HG03439 (cell line): ENCODE data around the gene AK3.
"Not testable (repeated sequence)": the region's sequence is repeated elsewhere in the genome, so short reads cannot be mapped to it uniquely, and the experiment has no call there.

Source experiments
- ATAC-seq: cut with Tn5 transposase; IDR thresholded peaks from one replicate; pipeline ENCODE4 v1.9.1; 2021; ENCODE audit warnings: mild to moderate bottlenecking, moderate library complexity; ENCODE audit not compliant: unreplicated experiment

AK3 gene

DNA sequence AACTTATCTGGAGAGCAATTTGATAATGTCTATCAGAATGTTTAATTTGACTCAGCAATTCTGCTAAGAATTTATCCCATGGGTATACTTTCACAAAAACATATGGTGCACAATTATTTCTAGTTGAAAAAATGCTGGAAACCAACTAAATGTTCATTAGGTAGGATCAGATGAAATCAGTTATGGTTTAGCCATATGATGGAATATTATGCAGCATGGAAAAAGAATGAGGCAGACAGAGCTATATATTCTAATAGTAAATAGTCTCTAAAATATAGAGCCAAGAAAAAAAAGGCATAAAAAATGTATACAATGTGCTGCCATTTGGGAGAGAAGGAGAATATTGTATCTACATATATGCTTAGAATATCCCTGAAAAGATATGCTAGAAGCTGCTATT is 71.1 kb downstream of the AK3 start:
- no peak for ATAC-seq

DNA sequence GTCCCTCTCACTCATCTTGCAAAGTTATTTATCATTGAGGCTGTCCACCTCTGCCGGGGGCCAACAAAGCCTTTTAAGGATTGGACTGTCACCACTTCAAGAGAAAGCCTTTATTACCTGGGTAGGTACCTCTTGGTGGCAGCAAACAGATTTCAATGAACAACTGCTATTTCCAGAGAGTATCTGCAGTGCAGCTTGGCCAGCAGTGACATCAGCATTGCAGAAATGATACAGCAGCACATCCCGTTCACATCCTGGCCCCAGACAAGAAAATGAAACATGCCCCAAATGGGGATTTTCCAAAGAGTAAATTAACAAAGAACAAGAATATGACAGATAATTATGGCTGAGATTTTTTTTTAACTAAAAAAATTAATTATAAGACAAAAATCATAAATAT is 72.4 kb downstream of the AK3 start:
- ATAC-seq: no peak

DNA sequence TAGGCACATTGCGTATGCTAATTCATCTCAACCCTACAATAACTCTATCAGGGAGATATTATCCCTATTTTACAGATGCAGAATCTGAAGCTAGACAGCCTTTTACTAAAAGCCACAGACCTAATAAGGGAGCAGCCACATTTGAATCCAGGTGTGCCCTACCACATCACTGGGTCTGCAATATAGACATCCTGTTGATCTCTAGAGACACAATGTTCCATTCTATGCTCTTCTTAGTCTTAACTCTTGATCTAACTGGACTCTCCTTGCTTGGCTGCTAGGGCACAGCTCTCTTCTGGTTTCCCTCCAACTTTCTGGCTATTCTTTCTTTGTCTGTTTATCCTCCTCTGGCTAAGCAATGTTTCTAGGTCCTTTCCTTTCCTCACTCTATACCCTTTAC is 73.3 kb downstream of the AK3 start:
- no peak for ATAC-seq

DNA sequence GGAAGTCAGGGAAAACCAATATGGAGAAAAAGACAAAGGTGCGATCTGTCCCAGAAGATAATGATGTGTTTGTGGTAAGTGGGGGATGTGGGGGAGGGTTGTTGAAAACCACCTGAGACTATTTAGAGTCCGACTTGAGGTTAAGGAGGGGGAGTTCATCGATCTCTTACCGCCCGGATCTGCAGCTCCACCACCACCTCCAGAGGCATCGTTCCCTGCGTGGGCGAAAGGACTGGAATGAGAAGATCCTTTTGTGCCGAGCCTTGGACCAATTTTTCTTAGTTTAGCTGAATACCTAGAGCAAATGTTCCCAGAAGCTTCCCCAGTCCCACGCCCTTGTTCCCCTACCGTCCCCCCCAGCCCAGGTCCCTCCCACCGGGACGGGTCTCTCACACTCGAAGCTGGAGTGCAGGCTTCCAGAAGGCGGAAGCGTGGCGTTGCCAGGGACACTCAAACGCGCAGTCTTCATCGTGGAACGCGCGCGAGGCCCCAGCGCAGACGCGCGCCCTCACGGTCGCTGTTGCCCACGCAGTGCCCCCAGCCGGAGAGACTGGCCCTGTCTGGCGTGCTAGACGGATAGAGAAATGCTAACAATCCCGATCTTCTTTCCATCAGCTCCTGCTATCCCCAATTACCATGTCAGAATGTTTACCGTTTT is 74.8 kb downstream of the AK3 start, which contains the start of gene SPATA6L:
TSS of gene SPATA6L (minus strand) at position 439 of the 658 bp plus-strand sequence. CDS start at position 209, 230 bp downstream.
- no peak for ATAC-seq

DNA sequence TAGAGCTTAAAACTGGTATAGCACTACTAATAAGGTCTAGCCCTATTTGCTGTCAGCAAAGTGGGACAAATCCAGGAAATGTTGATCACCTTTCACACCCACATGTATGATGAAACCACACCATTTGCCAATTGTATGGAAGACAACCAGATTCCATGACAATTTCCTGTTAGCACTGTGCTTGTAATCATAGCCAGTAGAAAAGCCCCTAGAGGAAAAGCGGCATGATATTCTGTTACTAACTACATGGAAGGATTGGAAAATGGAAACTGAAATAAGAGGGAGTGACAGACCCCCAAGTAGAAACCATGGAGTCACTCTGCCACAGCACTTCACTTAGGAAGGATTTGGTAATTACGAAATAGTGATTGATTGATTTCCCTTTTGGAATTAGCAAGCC is 75.6 kb downstream of the AK3 start:
- no peak for ATAC-seq

DNA sequence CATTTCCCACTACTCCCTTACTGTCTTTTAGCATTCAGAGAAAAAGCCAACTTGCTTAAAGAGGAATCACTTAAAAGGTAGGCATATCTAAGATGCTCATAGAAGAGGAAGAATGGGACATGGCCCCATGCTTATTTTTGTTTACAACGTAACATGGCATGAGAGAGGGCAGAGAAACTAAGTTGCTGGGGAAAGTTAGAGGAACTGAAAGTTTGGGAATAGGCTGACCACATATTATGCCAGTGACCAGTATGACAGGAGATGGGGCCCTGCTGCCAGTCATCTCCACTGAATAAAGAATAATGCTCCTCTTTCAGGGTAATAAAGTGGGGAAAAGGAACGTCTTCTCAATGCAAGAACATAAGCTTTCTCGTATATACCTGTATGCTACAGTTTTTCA is 77.0 kb downstream of the AK3 start:
- no peak for ATAC-seq

DNA sequence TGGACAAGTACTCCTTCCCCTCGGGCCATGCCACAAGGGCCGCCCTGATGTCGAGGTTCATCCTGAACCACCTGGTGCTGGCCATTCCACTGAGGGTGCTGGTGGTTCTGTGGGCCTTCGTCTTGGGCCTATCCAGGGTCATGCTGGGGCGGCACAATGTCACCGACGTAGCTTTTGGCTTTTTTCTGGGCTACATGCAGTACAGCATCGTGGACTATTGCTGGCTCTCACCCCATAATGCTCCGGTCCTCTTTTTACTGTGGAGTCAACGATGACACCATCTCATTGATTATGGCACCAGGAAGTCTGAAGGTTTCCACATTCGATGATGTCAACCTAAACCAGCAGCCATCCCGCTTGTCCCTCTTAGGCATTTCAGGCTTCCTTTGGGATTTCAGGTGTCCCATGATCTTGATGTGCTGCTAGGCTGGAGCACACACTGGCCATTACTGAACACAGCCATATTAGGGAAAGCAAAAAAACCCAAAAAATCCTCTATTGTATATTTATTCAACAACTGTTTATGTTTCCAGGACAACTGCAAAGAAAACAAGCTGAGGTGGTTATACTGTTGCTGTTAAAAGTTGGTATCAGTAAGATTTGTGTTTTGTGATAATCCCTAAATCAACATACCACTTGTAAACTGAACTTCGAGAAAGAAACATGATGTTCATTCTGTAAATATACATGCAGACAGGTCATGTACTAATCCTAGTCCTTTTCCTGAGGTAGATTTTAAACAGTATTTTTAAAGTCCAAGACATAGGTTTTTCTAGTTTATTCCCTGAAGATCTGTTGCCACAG is 77.8 kb downstream of the AK3 start:
- ATAC-seq: no peak

DNA sequence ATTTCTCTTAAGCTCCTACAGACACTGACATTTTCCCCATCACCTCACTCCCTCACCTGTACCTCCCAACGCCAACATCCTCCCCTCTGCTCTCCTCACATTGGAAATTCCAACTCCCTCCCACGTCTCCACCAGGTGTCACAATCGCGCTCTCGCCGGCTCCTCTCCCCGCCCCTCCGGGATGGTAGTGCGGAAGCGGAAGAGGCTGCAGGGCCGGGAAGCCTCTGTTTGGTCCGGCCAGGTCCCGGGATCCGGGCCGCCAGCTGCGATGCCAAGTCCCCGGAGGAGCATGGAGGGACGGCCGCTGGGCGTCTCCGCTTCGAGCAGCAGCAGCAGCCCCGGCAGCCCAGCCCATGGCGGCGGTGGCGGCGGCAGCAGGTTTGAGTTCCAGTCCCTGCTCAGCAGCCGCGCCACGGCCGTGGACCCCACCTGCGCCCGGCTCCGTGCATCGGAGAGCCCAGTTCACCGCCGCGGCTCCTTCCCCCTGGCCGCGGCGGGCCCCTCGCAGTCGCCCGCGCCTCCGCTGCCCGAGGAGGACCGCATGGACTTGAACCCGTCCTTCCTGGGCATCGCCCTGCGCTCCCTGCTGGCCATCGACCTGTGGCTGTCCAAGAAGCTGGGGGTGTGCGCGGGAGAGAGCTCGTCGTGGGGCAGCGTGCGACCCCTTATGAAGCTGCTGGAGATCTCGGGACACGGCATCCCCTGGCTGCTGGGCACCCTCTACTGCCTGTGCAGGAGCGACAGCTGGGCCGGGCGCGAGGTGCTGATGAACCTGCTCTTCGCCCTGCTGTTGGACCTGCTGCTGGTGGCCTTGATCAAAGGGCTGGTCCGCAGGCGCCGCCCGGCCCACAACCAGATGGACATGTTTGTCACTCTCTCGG is 78.7 kb downstream of the AK3 start, which contains the start of gene PLPP6:
TSS of gene PLPP6 (plus strand) at position 187 of the 881 bp plus-strand sequence. CDS start at position 269, 82 bp downstream.
- ATAC-seq: peak; percentile 80

DNA sequence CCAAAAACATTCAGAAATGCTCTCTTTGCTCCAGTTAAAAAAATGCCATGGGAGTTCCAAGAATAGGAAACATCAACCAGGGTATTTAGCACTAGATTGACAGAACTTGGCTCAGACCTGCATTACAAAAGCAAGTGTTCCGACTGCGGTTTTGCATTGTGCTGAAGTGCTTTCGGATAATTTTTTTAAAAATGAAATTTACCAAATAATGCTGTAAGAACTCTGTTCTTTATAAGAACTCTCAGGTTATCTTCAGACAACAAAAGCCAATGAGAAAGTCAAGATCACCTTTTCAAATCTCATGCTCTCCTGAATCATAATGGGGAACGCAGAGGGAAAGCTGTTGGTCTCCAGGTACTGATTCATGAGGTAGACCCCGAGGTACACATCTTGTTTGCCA is 79.4 kb downstream of the AK3 start:
- ATAC-seq: no peak

DNA sequence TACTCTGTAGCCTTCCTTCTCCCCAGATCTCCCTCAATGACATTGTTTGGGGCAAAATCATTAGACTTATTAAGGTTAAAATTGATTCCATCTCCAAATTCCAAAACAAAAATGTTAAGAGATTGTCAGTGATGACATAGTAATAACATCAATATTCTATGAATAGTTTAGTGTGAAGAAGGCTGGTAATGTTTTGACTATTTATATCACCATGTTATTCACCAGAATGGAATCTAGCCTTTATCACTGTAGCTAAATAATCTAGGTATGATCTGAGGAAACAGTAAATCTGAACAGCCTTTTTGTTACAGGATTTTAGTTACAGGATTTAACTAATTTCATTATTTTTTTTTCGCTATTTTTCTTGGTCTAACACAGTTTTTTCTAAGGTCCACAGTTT is 79.8 kb downstream of the AK3 start:
- no peak for ATAC-seq

DNA sequence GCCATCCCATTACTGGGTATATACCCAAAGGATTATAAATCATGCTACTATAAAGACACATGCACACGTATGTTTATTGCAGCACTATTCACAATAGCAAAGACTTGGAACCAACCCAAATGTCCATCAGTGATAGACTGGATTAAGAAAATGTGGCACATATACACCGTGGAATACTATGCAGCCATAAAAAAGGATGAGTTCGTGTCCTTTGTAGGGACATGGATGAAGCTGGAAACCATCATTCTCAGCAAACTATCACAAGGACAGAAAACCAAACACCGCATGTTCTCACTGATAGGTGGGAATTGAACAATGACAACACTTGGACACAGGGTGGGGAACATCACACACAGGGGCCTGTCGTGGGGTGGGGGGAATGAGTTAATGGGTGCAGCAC is 80.3 kb downstream of the AK3 start:
- not testable (repeated sequence) for ATAC-seq
